Heart right ventricle (tissue), 16 donors: ENCODE data around the gene NSUN2. TPM values are rescaled to one million over a fixed set of nuclear protein-coding genes. Genes with fewer than 3 reads are reported as not detected.

Experiments used
- ATAC-seq, 8 donors: fragments of 200-7000 bp; cut with Tn5 transposase; one replicate each; pipeline ENCODE4 v1.9.1; 2020; ENCODE audit warnings: mild to moderate bottlenecking in 8 of 8, moderate library complexity in 8 of 8, moderate number of reproducible peaks in 1 of 8
- DNase-seq, 2 donors: peaks; one replicate each; pipeline ENCODE4 v3.0.0-alpha.2; 2020
- H3K27ac ChIP-seq, 10 donors: fragments of 200-600 bp; sonication (generic) in 2 of 10; one replicate each; pipeline versions ENCODE4 v1.5.0 to v1.8.0; 2020 to 2022; ENCODE audit warnings: mild to moderate bottlenecking in 3 of 10
- H3K27me3 ChIP-seq, 7 donors: fragments of 200-600 bp; one replicate each; pipeline ENCODE4 v1.8.0; 2021 to 2022; ENCODE audit warnings: mild to moderate bottlenecking in 2 of 7
- H3K36me3 ChIP-seq, 9 donors: fragments of 200-600 bp; sonication (generic) in 1 of 9; one replicate each; pipeline versions ENCODE4 v1.5.0 to v1.8.0; 2020 to 2022; ENCODE audit warnings: mild to moderate bottlenecking in 2 of 9
- H3K4me1 ChIP-seq, 9 donors: fragments of 200-600 bp; sonication (generic) in 1 of 9; one replicate each; pipeline versions ENCODE4 v1.5.0 to v1.8.0; 2020 to 2022; ENCODE audit warnings: mild to moderate bottlenecking in 4 of 9
- H3K4me3 ChIP-seq, 10 donors: fragments of 200-600 bp; sonication (generic) in 2 of 10; one replicate each; pipeline versions ENCODE4 v1.5.0 to v1.8.0; 2020 to 2022; ENCODE audit warnings: mild to moderate bottlenecking in 7 of 10, moderate library complexity in 2 of 10
- H3K9me3 ChIP-seq, 11 donors: fragments of 200-600 bp in 10 of 11; sonication (generic) in 2 of 11; one replicate each; pipeline versions ENCODE4 v1.5.0 to v1.8.0; 2013 to 2022; ENCODE audit warnings: mild to moderate bottlenecking in 2 of 11, control low read depth in 1 of 11, moderate library complexity in 1 of 11
- WGBS, 2 donors: extraction: QIAGEN DNeasy Blood & Tissue Kit; methylation state at CpG; one replicate each; pipeline ENCODE4 v1.1.7; 2013; ENCODE audit warnings: inconsistent platforms in 1 of 2; 5-methylcytosine and 5-hydroxymethylcytosine counted together
- intact Hi-C, 10 donors: fragments of 100-400 bp; cut with DNase I; formaldehyde crosslinking; loops; one replicate each; pipeline versions ENCODE4 v1.11.1 to v1.14.2; 2022
- polyA plus RNA-seq, 2 donors: library from polyadenylated mRNA; stranded (reverse); fragments of 200-250 nt; gene quantifications; one replicate each; pipeline ENCODE4 v1.2.3, GENCODE V29; 2013
- total RNA-seq, 10 donors: library from RNA; stranded (reverse); fragmentation: NEBNext Ultra II Directional in 3 of 10; extraction: Animal tissue kit (Norgen Biotek cat#: 25700) in 3 of 10; gene quantifications; one replicate each; pipeline versions ENCODE4 v1.2.1 to v1.2.4, GENCODE V29; 2021 to 2023
- TF ChIP-seq, protein P1 (sequence below), 9 donors: fragments of 200-600 bp; sonication (generic) in 2 of 9; IDR thresholded peaks; one replicate each; pipeline versions ENCODE4 v1.5.0 to v1.8.0; 2021 to 2022; ENCODE audit warnings: antibody characterized with exemption in 9 of 9, mild to moderate bottlenecking in 5 of 9, moderate library complexity in 1 of 9
- donor health status: Arrhythmogenic right ventricular cardiomyopathy.
- donor health status: ischemic (EF 13 %, LVEDD 7.1; RV severe dilation, severe dysfunction).
- donor health status: healthy with polysubstance abuse.
- donor health status: DM: no; HTN: yes; CAD: no.
- donor health status: DM: no; HTN: no; CAD: no.
- donor health status: ischemic (EF 25% LVEDD 6.9; RV normal size, moderate dysfunction).
- donor health status: ischemic (EF 25% LVEDD 5.7; RV mildly dilated, moderate dysfunction).
- donor health status: healthy.
- donor health status: DM: yes; HTN: yes; CAD: no.
- donor health status: Ischemic cardiomyopathy.
- donor health status: ischemic (EF 35%, LVEDD 5.7; RV mildly dilated, moderate dysfunction).
- donor health status: nonischemic (EF 11% LVEDD 7.7; RV severe dilation, severe dysfunction).
- donor health status: DM: yes; HTN: yes; CAD: no.
- donor health status: PGD.
- donor health status: ischemic (EF 29% LVEDD 5.4; RV normal size, mild dysfunction).
- donor health status: nonischemic (EF 23%, LVEDD 6.1; RV moderate dilation, normal function).

Gene NSUN2
- total and polyA plus RNA-seq, 12 donors: 27.9 to 42.6 (median 34.9) TPM

DNA sequence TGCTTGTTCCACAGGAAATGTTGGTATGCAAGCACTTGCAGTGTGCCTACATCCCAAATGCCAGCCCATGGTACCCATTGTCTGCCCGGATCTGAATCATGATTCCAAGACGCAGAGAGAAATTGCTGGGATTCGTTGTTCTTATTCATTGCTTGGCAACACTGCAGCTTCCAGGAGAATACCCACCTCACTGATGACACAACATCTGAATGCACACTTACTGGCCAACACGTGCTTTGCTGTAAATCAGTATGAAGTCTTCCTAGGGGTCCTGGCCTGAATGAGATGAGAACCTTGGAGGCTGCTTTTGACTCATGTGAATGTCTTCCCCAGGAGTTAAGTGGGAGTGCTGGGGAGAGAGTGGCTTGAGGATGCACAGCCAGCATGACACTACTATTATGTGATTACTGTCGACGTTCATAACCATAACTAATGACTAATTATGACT lies 12.0 kb upstream of the NSUN2 start:
- Histone ChIP-seq H3K9me3 (peaks cover 0 to 4% (median 0%) of the 10 kb centered on the region in 11 donors), H3K27ac (no peak overlapping the region), H3K27me3 (no peaks in the 10 kb centered on the region), H3K4me1 (peaks cover 0 to 4% (median 0%) of the 10 kb centered on the region in 9 donors), H3K36me3 (peaks cover 0 to 7% (median 0%) of the 10 kb centered on the region in 9 donors), H3K4me3 (no peak overlapping the region)
- DNase-seq: no peak
- no peak for ATAC-seq
- intact Hi-C loops: no loop called here
- 96 to 97% methylated on average over 6 of the region's 6 CpGs for WGBS, 2 donors
- TF ChIP-seq, protein P1, sequence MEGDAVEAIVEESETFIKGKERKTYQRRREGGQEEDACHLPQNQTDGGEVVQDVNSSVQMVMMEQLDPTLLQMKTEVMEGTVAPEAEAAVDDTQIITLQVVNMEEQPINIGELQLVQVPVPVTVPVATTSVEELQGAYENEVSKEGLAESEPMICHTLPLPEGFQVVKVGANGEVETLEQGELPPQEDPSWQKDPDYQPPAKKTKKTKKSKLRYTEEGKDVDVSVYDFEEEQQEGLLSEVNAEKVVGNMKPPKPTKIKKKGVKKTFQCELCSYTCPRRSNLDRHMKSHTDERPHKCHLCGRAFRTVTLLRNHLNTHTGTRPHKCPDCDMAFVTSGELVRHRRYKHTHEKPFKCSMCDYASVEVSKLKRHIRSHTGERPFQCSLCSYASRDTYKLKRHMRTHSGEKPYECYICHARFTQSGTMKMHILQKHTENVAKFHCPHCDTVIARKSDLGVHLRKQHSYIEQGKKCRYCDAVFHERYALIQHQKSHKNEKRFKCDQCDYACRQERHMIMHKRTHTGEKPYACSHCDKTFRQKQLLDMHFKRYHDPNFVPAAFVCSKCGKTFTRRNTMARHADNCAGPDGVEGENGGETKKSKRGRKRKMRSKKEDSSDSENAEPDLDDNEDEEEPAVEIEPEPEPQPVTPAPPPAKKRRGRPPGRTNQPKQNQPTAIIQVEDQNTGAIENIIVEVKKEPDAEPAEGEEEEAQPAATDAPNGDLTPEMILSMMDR (IDR thresholded peaks at IDR 0.05): no peak

- H3K9me3 ChIP-seq: no peaks in the 10 kb centered on the region
- peaks cover 0 to 4% (median 0%) of the 10 kb centered on the region in 9 donors for H3K4me1 ChIP-seq
- H3K27me3 ChIP-seq: no peaks in the 10 kb centered on the region
- H3K4me3 ChIP-seq: no peak overlapping the region
- intact Hi-C loops: no loop called here
- DNase-seq (no peak), ATAC-seq (no peak)
- H3K36me3 ChIP-seq: peaks cover 0 to 7% (median 0%) of the 10 kb centered on the region in 9 donors
- TF ChIP-seq, protein P1 (IDR thresholded peaks at IDR 0.05): no peak
- WGBS, 2 donors: 70 to 93% methylated on average over 1 of the region's 1 CpG
- no peak overlapping the region for H3K27ac ChIP-seq
Measured at GRCh38 chr5:6642655-6643054, 9.8 kb upstream of the NSUN2 start.

DNA sequence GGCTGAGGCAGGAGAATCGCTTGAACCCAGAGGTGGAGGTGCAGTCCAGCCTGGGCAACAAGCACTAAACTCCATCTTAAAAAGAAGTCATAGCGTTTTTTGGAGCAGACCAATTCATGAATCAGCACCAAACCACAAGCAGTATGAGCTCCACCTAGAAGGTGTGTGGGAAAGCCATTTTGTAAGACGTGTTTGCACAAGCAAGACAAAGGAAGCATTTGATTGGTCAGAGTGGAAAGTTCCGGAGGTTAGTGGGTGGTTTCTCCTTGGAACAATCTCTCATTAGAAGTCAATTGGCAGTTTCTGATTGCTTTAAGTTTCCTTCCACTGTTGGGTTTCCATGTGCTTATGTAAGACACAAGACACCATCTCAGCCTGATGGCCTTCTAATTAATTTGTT lies 5.4 kb upstream of the NSUN2 start:
- H3K4me1 ChIP-seq: peaks cover 0 to 13% (median 8%) of the 10 kb centered on the region in 9 donors
- intact Hi-C loops: loop anchor here in 4 of 10 donors (5.0 to 10.0 kb wide), 4 partner anchors 64 to 107 kb away; partner anchors contain the start of gene TENT4A (in 1 of the 4)
- no peak overlapping the region for H3K4me3 ChIP-seq
- no peak for DNase-seq
- no peak overlapping the region for H3K27ac ChIP-seq
- WGBS, 2 donors: 68 to 92% methylated on average over 4 of the region's 4 CpGs
- H3K9me3 ChIP-seq: no peaks in the 10 kb centered on the region
- H3K36me3 ChIP-seq: peaks cover 0 to 3% (median 0%) of the 10 kb centered on the region in 9 donors
- TF ChIP-seq, protein P1 (IDR thresholded peaks at IDR 0.05): no peak
- ATAC-seq: no peak
- no peaks in the 10 kb centered on the region for H3K27me3 ChIP-seq

- DNase-seq (no peak), ATAC-seq (no peak)
- H3K27ac ChIP-seq: no peak overlapping the region
- H3K9me3 ChIP-seq: no peaks in the 10 kb centered on the region
- 85% methylated on average over 6 of the region's 6 CpGs for WGBS, 2 donors
- intact Hi-C loops: loop anchor here in 4 of 10 donors (5.0 to 10.0 kb wide), 4 partner anchors 65 to 107 kb away; partner anchors contain the start of gene TENT4A (in 1 of the 4)
- no peak overlapping the region for H3K4me3 ChIP-seq
- no peaks in the 10 kb centered on the region for H3K27me3 ChIP-seq
- peaks cover 0 to 3% (median 0%) of the 10 kb centered on the region in 9 donors for H3K36me3 ChIP-seq
- TF ChIP-seq, protein P1 (IDR thresholded peaks at IDR 0.05): no peak
- peaks cover 0 to 13% (median 8%) of the 10 kb centered on the region in 9 donors for H3K4me1 ChIP-seq
Measured at GRCh38 chr5:6637590-6637989, 4.7 kb upstream of the NSUN2 start.
